ENCODE data around the gene C2orf78.
"Not testable (repeated sequence)": the region's sequence is repeated elsewhere in the genome, so short reads cannot be mapped to it uniquely, and the experiment has no call there.

The C2orf78 gene, protein sequence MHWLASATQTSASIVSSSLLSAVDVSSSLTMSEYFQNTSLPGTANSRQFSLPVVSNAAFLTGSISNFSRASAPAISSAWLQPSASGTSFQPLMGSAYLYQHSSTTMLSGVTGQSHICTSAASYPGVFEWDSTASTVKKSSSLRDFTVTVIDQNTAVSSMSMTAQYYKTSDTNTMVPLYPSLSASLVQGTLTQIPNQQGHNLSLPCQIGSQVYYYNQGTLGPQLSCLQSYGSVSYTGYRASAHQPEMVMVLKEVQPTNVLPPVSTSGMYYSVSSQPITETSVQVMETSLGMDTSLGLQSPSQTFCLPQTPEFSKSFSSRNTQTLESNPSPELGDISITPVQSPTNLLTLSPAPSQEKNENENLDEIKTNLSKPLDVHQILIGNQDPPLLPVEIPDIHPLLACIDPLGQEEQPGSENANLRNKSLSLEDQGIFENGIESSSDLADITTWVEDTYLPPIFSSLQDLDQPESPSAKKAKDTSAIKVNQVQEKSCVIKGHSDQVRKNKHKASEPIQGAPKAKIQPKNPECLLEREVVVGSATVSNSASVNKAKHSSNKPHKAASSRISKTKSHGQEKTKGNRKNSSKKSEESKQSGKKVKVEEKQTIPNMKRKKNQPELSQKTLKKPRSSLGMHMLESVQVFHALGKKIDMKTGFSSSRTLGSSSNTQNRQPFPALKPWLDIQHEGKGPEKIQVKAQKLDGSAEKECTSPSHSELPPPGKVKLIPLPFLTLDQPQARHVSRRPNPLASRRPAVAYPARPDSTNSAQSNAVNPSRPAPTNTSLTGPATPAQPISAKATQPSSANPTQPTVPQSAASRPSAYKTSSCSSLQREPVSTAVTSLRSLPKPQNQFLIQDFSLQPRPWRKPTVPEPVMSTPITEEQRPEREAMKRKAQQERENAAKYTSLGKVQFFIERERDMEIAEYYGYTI

DNA sequence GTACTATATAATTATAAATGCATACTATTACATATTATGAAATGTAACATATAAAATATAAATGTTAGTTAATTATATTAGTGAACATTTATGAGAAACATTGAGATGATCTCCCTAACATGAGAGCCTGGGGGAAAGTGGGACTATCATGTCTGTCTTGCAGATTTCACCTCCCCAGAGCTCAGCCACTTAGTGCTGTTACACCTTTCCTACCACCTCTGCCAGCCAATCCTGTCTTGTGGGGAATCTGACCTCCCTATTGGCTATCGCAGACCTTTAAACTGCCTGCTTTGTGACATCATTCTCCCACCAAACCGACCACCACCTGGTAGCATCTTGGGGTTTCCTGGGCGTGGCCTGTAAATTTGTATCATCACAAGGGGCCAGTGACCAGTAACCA, at the start of gene C2orf78:
C2orf78 (plus strand) TSS at position 301 of the 400 bp plus-strand sequence. CDS start 127 bp downstream, outside the sequence.
- H3K36me3 Mint-ChIP-seq; H3K4me3 Mint-ChIP-seq; H3K27ac Mint-ChIP-seq; H3K27me3 Mint-ChIP-seq; H3K9me3 Mint-ChIP-seq (ENCODE audit: low read depth): not testable (repeated sequence)
- H3K4me1 Mint-ChIP-seq (ENCODE audit: low read depth), result peaks cover 11% of the 10 kb centered on the region

DNA sequence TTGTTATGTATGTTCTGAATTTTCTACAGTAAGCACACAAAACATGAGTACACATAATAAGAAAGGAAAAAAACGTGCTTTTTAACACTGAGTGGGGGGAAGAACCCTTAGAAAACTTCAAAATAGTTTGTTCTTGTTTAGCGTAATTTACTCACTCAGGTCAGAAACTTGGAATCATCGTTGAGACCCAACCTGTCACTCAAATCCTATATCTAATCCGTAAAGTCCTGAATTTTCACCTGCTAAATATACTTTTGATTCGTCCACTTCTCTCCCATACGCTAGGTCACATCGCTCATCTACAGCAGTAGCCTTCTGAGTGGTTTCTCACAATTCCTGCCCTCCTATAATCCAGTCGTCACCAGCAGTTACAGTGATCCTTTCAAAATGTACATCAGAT, 47.6 kb upstream of the C2orf78 start:
- no peaks in the 10 kb centered on the region for H3K9me3 Mint-ChIP-seq (ENCODE audit: low read depth)
- peak overlapping the region; percentile 100 for H3K4me3 Mint-ChIP-seq
- peaks cover 15% of the 10 kb centered on the region for H3K36me3 Mint-ChIP-seq
- H3K27ac Mint-ChIP-seq, result peak overlapping the region; percentile 91
- no peaks in the 10 kb centered on the region for H3K27me3 Mint-ChIP-seq
- peaks cover 17% of the 10 kb centered on the region for H3K4me1 Mint-ChIP-seq (ENCODE audit: low read depth)

DNA sequence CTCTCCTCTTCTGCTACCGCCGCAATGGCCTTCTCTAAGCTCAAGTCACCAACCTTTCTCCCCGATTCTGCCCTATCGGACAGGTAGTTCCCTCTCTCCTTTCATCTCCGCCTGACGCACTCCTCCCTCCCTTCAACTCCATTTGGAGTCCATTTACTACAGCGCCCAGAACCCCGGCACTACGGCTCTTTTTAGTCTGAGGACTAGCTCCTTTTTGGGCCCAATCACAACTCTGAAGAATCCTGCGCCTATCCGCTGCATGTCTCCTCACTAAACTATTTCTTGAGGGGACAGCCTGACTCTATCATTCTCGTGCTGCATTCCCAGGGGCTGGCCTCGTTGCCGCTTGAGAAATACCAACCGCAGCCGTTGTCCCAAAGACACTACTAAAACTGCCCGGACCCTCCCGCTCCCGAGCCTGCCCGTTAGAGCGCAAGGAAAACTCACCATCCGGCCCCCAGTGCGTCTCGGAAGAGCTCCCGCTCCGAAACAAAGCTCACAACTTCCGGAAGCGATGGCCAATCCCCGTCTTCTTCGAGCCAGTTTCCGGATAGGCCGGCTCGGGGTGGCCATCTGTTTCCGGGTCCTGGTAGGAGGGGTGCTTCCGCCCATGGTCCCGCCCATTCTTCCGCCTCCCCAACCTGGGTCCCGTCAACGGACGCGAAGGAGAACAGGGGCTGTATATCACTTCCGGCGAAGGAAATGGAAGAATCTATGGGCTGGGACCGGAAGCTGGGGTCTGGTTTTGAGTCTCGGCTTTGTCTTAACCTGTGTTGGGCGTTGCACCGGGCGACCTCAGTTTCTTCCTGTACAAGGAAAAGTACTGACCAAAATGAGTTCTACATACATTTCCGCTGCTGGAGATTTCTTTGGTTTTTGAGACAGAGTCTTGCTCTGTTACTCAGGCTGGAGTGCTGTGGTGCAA, 46.9 kb upstream of the C2orf78 start, which contains the start of gene TPRKB:
TPRKB (minus strand) TSS at position 491 of the 925 bp plus-strand sequence. CDS start 2,776 bp downstream, outside the sequence.
- H3K9me3 Mint-ChIP-seq (ENCODE audit: low read depth), result no peaks in the 10 kb centered on the region
- H3K27ac Mint-ChIP-seq, result peak within 1 kb of the TSS; percentile 91
- peaks cover 17% of the 10 kb centered on the region for H3K4me1 Mint-ChIP-seq (ENCODE audit: low read depth)
- peak within 1 kb of the TSS; percentile 100 for H3K4me3 Mint-ChIP-seq
- no peaks in the 10 kb centered on the region for H3K27me3 Mint-ChIP-seq
- H3K36me3 Mint-ChIP-seq, result peaks cover 18% of the 10 kb centered on the region

DNA sequence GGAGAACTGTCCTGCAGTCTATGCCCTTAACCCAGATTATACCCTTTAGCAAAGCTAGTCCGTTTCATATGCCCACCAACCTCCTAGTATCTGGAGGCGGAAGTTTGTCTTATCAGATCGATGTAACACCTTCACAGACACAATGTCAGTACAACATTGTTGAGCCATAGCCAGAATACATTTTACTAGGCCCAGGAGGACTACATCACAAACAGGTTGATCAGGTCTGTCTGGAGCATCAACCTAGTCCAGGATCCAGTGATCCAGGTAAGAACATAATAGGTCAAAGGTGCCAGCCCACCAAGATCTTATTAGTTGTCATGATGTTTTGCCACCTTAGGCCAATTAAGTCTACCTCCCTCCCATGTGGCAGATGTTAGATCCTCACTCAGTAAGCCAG, 44.9 kb upstream of the C2orf78 start:
- H3K27ac Mint-ChIP-seq, result no peak overlapping the region
- peaks cover 20% of the 10 kb centered on the region for H3K36me3 Mint-ChIP-seq
- peak overlapping the region; percentile 3 for H3K4me3 Mint-ChIP-seq
- no peaks in the 10 kb centered on the region for H3K27me3 Mint-ChIP-seq
- H3K4me1 Mint-ChIP-seq (ENCODE audit: low read depth), result peaks cover 17% of the 10 kb centered on the region
- H3K9me3 Mint-ChIP-seq (ENCODE audit: low read depth), result no peaks in the 10 kb centered on the region

DNA sequence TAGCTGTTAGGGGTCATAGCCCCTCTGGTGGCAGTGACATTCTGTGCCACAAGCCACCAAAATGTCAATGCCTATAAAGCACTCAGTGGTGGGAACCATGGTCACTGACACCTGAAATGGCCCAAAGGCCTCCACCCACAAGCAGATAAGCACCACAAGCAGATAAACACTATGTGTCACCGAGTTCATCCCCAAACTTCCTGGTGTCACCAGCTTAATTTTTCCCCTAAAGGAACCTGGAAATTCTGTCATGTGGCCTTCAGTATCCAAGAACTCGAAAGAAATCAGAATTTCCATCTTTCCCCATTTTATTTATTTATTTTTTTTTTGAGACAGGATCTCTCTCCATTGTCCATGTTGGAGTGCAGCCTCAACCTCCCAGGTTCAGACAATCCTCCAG, 43.2 kb upstream of the C2orf78 start:
- peaks cover 13% of the 10 kb centered on the region for H3K4me1 Mint-ChIP-seq (ENCODE audit: low read depth)
- no peaks in the 10 kb centered on the region for H3K9me3 Mint-ChIP-seq (ENCODE audit: low read depth)
- H3K27me3 Mint-ChIP-seq, result no peaks in the 10 kb centered on the region
- no peak overlapping the region for H3K27ac Mint-ChIP-seq
- peaks cover 31% of the 10 kb centered on the region for H3K36me3 Mint-ChIP-seq
- H3K4me3 Mint-ChIP-seq, result no peak overlapping the region

DNA sequence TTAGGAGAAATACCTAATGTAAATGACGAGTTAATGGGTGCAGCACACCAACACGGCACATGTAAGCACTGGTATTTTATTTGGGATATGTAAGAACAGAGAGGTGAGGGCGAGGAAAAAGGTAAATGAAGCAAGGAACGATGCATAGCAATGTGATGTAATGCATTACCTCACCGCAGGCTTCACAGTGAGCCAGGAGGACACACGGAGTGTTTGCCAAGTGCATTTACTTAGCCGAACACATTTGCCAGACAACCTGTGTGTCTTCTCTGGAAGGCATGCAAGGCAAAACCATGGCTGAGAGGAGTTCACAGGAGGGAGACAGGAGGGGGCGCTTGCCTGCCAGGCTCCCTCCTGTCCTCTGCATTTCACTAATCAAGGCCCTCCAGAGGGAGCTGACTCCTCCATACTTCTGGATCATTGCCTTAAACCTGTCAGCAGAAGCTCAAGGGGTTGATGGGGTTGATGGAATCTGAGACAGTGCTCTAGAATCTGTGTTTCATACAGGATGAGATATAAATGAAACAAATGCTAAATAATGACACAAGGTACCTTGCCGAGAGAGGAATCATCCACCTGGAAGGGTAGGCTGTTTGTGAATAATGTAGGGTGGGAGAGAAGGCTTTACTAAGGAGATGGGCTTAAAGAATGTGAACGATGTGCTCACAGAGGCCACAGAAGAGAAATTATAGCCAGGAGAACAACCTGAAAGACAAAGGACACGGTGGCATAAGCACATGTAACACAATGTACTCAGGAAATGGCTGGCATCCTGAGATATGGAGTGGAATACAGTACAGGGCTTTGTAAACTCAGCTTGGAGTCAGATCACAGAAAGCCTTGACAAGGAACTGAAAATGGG, 37.7 kb upstream of the C2orf78 start:
- peaks cover 39% of the 10 kb centered on the region for H3K36me3 Mint-ChIP-seq
- no peaks in the 10 kb centered on the region for H3K4me1 Mint-ChIP-seq (ENCODE audit: low read depth)
- no peaks in the 10 kb centered on the region for H3K9me3 Mint-ChIP-seq (ENCODE audit: low read depth)
- H3K27ac Mint-ChIP-seq, result no peak overlapping the region
- no peak overlapping the region for H3K4me3 Mint-ChIP-seq
- no peaks in the 10 kb centered on the region for H3K27me3 Mint-ChIP-seq

DNA sequence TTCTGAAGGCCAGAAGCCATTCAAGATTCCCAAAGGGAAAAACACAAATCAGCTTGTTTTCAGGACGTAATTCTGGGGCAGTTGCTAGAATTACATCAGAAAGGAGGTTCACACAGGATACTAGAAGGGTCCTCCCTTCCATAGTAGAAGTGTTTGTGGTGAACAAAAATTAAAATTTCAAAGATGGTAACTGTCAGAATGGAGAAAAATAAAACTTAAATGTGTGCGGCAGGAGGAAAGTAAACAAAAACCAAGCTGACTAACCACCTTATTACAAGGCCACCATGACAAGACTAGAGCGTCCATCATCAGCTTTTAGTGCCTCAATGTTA, 37.1 kb upstream of the C2orf78 start:
- Mint-ChIP-seq H3K27me3 (no peaks in the 10 kb centered on the region), H3K9me3 (ENCODE audit: low read depth) (no peaks in the 10 kb centered on the region), H3K27ac (no peak overlapping the region), H3K4me3 (no peak overlapping the region), H3K36me3 (peaks cover 36% of the 10 kb centered on the region), H3K4me1 (ENCODE audit: low read depth) (no peaks in the 10 kb centered on the region)

DNA sequence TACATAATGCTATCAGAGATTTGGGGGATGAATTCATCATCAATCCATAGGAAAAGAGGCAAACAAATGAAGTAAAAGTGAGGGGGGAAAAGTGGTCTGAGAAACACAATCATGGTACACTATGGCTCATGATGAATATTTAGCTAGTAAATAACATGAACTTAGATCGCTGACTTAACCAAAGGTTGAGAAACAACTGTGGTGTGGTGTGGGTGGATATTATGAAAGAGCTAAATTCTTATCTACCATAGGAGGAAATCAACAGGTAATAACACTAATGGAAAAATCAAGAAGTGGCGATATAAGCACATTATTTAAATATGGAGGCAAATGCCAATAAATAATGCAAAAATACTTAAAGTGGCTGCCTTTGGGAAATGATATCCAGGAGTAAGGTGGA, 34.7 kb upstream of the C2orf78 start:
- Mint-ChIP-seq H3K4me1 (ENCODE audit: low read depth) (no peaks in the 10 kb centered on the region), H3K27ac (no peak overlapping the region), H3K9me3 (ENCODE audit: low read depth) (no peaks in the 10 kb centered on the region), H3K36me3 (peaks cover 29% of the 10 kb centered on the region), H3K27me3 (no peaks in the 10 kb centered on the region), H3K4me3 (no peak overlapping the region)

DNA sequence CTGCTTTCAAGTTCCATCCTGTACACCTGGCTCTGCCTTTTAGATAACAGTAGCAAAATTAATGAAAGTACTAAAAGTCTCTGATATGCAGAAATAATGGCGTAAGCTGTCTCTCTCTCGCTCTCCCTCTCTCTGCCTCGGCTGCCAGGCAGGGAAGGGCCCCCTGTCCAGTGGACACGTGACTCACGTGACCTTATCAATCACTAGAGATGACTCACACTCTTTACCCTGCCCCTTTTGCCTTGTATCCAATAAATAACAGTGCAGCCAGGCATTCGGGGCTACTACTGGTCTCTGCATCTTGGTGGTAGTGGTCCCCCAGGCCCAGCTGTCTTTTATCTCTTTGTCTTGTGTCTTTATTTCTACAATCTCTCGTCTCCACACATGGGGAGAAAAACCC, 29.7 kb upstream of the C2orf78 start:
- not testable (repeated sequence) for H3K9me3 Mint-ChIP-seq (ENCODE audit: low read depth); H3K27ac Mint-ChIP-seq; H3K4me3 Mint-ChIP-seq; H3K27me3 Mint-ChIP-seq; H3K4me1 Mint-ChIP-seq (ENCODE audit: low read depth)
- peaks cover 11% of the 10 kb centered on the region for H3K36me3 Mint-ChIP-seq

DNA sequence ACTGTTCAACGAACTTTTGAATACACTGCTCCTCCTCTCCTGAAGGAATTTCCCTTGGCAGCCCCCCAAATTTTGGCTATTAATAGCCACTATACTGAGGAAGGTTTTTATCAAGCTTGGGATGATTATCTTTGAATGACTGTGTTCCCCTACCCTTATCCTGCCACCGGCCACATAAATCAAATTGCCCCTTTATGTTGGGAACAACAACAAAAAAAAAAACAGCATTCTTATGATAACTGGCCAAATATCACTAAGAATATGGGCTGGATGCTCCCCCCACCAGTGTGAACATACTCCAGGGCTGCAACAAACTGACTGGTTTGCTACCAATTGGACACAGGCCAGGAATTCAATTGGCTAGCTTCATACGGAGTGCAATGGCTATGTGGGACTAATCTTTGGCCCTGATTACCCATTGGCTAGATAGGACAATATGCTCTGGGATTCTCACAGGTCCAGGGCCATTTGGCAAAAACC, 24.7 kb upstream of the C2orf78 start:
- H3K4me3 Mint-ChIP-seq, result no peak overlapping the region
- H3K27me3 Mint-ChIP-seq, result no peaks in the 10 kb centered on the region
- peaks cover 2% of the 10 kb centered on the region for H3K4me1 Mint-ChIP-seq (ENCODE audit: low read depth)
- H3K27ac Mint-ChIP-seq, result no peak overlapping the region
- H3K36me3 Mint-ChIP-seq, result peaks cover 7% of the 10 kb centered on the region
- no peaks in the 10 kb centered on the region for H3K9me3 Mint-ChIP-seq (ENCODE audit: low read depth)

DNA sequence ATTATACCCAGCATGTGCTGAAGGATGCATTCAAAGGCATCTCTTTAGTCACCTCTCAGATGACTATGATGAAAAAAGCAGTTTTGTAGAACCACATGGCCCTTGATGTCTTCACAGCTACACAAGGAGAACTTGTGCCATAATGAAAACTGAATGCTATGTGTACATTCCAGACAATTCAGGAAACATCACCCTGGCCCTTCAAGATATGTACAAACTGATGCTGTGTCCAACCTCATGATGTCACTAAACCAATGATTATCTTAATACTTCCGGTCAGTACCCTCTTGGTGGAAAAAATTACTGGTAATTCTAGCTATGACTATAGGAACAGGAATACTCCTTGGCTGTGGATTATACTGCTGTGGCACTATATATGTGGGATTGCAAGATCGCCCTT, 24.1 kb upstream of the C2orf78 start:
- H3K9me3 Mint-ChIP-seq (ENCODE audit: low read depth), result no peaks in the 10 kb centered on the region
- H3K27ac Mint-ChIP-seq, result no peak overlapping the region
- H3K36me3 Mint-ChIP-seq, result peaks cover 4% of the 10 kb centered on the region
- H3K4me1 Mint-ChIP-seq (ENCODE audit: low read depth), result peaks cover 2% of the 10 kb centered on the region
- H3K27me3 Mint-ChIP-seq, result no peaks in the 10 kb centered on the region
- no peak overlapping the region for H3K4me3 Mint-ChIP-seq

DNA sequence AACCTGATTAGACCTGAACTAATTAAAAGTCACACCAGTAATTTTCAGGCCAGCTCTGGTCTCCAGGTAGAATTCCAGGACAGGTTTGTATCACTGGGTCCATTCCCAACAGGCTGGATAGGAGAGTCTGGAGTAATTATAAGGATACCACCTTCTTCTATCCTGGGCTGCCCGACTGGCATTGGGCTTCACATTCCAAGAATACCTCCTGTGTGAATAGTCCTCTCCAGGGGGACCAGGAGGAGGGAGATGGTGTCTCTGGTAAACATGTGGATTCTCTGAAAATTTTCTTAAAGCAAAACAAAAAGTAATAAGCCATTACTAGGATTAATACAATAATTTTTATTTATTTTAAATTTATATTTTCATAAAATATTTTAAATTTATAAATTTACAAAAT, 21.4 kb upstream of the C2orf78 start:
- Mint-ChIP-seq H3K4me1 (ENCODE audit: low read depth) (peaks cover 2% of the 10 kb centered on the region), H3K27me3 (no peaks in the 10 kb centered on the region), H3K36me3 (peaks cover 2% of the 10 kb centered on the region), H3K9me3 (ENCODE audit: low read depth) (no peaks in the 10 kb centered on the region), H3K27ac (no peak overlapping the region), H3K4me3 (no peak overlapping the region)

DNA sequence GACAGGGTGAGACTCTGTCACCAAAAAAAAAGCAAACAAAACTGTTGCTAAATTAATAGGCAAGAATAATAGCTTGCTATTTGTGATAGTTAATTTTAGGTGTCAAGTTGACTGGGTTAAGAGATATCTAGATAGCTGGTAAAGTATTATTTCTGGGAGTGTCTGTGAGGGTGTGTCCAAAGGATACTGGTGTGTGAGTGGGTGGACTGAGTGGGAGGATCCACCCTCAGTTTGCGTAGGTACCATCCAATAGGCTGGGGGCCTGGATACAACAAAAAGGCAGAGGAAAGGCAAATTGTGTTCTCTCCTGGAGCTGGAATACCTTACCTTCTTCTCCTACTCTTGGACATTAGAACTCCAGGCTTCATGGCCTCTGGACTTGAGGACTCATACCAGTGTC, 19.0 kb upstream of the C2orf78 start:
- Mint-ChIP-seq H3K4me3 (no peak overlapping the region), H3K27me3 (no peaks in the 10 kb centered on the region), H3K9me3 (ENCODE audit: low read depth) (no peaks in the 10 kb centered on the region), H3K4me1 (ENCODE audit: low read depth) (peaks cover 14% of the 10 kb centered on the region), H3K36me3 (peaks cover 7% of the 10 kb centered on the region), H3K27ac (no peak overlapping the region)

DNA sequence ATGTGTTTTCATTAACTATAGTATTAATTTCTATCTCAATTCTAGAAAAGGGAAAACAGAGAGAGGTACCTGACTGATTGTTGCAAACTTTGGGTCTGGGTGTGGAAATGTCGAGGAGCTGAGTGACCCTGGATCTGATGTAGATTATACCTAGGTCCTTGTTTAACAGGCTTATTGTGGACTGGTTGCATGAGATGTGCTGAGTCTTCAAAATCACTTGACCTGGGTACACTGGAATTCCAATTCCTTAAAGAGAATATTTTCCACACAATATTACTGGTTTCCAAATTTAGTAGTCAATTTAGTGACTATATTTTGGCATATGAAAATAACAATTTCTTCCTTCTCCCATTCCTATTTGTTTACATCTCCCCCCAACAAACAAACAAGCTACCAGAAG, 17.6 kb upstream of the C2orf78 start:
- Mint-ChIP-seq H3K4me1 (ENCODE audit: low read depth) (peaks cover 23% of the 10 kb centered on the region), H3K36me3 (peaks cover 12% of the 10 kb centered on the region), H3K27ac (no peak overlapping the region), H3K27me3 (no peaks in the 10 kb centered on the region), H3K9me3 (ENCODE audit: low read depth) (no peaks in the 10 kb centered on the region), H3K4me3 (no peak overlapping the region)
